Esophagus squamous epithelium (tissue), 4 donors: ENCODE results near the gene NVL.

Experiments used
- POLR2A ChIP-seq, 4 donors: fragments of 450-650 bp; IDR thresholded peaks; one replicate each; pipeline ENCODE4 v1.6.1; 2017; ENCODE audit warnings: antibody characterized with exemption in 4 of 4, mild to moderate bottlenecking in 4 of 4, moderate library complexity in 3 of 4
- TF ChIP-seq, protein P1 (sequence below), 6 experiments: fragments of 450-650 bp in 4 of 6; fragments of 200-600 bp in 2 of 6; sonication (generic) in 2 of 6; IDR thresholded peaks; one replicate each; pipeline ENCODE4 v1.5.1; 2016 to 2019; ENCODE audit warnings: antibody characterized with exemption in 6 of 6, mild to moderate bottlenecking in 4 of 6, moderate library complexity in 4 of 6

DNA sequence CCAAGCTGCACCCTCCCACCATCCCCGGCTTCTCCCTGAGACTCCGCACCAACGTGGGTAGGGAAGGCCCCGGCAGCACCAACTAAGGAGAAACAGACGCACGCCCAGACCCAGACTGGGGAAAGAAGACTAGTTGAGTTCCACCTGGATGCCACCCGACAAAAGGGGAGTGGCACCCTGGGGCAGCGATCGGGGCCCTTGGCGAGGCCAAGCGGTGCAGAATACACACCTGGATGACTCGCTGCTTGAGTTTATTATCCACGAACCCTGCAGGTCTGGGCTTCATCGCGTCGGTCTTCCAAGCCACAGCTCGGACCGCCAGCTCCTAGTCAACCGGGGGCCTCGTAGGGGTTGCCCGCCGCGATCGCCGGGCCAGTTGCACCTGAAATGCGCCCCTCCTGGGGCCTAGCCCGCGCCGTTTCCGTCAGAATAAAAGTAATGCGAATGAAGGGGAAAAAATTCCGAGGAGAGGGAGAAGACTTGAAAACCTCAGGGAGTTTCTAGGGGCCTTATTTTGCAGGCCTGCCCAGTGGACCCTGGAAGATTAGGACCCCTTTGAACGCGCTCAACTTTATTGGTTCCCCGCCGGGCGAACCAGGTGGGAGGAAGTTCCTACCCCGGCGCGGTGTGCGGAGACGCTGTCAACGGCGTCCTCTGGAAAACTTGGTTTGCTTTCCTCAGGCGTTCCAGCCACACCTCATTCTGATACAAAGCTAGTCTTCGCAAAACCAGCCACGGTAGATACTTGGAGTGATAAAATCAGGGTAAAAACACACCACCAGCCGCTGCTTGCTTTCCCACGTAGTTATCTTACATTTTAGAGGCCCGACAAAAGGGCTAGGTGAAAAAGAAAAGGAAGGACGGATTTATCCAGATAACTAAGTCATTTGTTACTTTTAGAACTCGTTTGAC, at the start of gene NVL:
- TF ChIP-seq, protein P1, sequence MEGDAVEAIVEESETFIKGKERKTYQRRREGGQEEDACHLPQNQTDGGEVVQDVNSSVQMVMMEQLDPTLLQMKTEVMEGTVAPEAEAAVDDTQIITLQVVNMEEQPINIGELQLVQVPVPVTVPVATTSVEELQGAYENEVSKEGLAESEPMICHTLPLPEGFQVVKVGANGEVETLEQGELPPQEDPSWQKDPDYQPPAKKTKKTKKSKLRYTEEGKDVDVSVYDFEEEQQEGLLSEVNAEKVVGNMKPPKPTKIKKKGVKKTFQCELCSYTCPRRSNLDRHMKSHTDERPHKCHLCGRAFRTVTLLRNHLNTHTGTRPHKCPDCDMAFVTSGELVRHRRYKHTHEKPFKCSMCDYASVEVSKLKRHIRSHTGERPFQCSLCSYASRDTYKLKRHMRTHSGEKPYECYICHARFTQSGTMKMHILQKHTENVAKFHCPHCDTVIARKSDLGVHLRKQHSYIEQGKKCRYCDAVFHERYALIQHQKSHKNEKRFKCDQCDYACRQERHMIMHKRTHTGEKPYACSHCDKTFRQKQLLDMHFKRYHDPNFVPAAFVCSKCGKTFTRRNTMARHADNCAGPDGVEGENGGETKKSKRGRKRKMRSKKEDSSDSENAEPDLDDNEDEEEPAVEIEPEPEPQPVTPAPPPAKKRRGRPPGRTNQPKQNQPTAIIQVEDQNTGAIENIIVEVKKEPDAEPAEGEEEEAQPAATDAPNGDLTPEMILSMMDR (IDR thresholded peaks at IDR 0.05) = peak in 1 of 6 experiments; percentile 25
- peak in 2 of 4 donors; percentile 10 to 59 for TF ChIP-seq POLR2A (IDR thresholded peaks at IDR 0.05)
